ENCODE data around the gene HSD11B2.

The HSD11B2 gene

DNA sequence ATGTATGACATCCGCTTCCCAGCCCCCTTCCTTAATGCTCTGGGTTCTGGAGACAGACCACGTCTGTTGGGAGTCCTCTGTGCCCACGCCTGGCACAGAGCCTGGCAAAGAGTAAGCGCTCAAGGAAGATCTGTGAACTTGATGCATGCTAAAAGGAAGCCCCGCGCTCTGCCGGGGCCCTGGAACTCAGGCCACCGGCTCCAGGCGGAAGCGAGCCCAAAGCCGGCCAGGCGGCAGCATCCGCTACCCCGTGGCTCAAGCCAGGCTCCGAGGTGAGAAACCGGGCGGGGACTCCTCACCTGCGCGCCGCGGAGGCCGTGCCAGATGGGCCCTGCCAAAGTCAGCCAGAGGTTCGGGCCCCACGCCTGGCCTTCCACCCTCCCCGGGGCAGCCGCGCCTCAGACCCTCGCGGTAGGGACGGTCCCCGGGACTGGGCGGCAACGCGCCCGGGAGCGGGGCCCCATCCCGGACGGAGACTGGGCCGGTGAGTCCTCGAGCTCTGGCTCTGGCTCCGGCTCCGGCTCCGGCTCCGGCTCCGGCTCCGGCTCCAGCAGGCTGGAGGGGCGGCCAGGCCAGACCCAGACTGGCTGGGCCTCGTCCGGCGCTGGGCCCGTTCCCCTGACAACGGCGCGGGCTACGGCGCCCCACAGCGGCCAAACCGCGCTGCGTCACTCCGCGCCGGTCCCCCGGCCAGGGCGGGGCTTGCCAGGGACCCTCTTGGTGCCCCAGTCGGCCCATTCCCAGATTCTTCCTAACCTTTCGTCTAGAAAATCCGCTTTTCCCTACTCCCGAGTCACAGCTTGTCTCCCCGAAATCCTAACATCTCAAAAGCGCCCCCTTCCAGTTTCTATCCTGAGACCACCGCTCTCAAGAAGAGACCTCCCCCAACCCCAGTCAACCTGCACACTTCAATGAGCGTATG lies 14.8 kb upstream of the HSD11B2 start, which contains the start of gene ZDHHC1:
Gene ZDHHC1, minus strand, starts transcription at position 606 of the 922 bp plus-strand sequence. CDS start 8,702 bp downstream, outside the sequence.
- DNase-seq: peak; percentile 53

DNA sequence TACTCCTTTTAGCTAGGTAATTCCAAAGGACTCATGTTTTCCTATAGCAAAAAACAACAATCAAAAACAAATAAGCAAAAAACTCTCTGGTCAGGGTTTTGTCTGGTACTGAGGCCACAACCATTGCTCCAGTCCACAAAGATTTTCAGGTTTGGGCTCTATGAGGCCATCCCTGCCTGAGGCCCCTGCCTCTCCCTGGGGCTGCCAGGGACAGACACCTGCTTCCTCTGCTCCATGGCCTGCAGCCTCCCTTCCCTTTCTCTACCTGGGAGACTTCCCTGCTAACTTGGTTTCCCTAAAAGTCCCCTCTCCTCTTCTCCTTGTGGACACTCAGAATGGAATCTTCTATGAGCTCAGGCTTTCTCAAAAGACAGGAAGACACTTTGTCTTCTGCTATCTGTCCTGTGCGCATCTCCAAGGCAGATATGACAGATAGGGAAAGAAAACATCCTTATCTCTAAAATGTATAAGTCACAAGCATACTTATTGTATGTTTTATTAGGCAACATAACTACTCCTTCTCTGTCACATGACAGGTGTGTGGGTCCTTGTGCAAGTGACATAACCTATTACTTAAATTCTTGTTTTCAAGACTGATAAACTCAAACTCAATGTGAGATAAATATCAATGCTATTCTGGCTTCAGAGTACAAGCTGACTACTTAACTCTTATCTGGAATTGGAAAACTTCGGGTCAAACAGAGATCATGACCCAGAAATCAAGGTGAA lies 13.4 kb upstream of the HSD11B2 start:
- no peak for DNase-seq

DNA sequence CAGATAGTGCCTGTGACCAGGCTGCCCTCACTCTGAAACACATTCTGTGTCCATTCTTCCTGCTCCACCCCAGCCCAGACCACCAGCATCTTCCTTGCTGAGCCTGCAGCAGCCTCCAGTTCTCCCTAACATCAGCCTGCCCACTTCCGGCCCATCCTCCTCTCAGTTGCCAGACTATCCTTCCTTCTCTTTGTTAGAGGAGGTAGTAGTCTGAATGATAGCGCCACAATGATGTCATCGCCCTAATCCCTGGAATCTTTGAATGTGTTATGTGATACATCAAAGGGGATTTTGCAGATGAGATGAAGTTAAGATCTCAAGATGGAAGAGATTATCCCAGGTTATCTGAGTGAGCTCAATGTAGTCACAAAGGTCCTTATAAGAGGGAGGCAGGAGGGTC lies 11.4 kb upstream of the HSD11B2 start:
- no peak for DNase-seq

DNA sequence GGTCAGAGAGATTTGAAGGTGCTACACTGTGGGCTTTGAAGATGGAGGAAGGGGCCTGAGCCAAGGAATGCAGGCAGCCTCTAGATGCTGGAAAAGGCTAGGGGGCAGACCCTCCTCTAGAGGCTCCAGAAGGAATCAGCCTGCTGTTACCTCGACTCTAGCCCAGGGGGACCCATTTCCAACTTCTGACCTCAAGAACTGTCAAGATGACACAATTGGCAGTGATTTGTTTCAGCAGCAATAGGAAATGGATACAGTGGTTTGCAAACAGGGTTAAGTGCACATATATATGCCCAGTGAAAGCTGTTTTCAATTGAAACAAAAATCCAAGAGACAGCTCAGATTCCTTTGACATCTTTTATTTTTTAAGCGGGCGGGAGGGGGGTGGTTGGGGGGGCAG lies 11.0 kb upstream of the HSD11B2 start:
- no peak for DNase-seq

GRCh38 chr16:67421030-67421429 lies 9.9 kb upstream of the HSD11B2 start:
- DNase-seq: no peak

- DNase-seq: no peak
These were observed 7.9 kb upstream of the HSD11B2 start for GRCh38 chr16:67423015-67423414.

DNA sequence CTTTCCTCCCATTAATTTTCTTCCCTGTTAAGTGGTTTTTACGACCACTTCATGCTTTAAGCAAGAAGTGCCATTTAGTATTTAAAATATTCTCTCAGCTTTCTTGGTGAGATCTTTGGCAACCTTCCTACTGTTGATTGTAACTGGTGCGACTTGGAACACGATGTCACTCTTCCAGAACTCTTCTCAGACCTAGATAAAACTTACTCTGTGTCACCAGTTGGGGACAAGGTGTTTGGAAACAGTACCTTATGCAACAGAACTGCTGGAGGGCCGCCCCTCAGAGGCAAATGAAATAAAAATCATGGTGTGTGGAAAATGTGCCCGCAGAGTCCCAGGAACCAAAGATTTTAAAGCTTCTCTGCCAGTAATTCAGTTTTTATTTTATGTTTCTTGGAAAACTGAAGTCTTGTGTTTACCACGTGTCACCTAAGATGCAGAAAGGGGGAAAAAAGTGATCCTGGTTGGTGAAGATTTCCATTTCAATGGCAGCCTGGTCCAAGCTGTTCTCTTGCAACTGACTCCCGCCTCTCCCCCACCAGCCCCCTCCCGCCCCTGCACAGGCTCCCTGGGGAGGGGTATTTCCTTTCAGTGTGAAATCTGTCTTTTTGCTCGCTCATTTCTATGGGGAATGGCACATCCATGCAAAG lies 7.2 kb upstream of the HSD11B2 start:
- DNase-seq: no peak

DNA sequence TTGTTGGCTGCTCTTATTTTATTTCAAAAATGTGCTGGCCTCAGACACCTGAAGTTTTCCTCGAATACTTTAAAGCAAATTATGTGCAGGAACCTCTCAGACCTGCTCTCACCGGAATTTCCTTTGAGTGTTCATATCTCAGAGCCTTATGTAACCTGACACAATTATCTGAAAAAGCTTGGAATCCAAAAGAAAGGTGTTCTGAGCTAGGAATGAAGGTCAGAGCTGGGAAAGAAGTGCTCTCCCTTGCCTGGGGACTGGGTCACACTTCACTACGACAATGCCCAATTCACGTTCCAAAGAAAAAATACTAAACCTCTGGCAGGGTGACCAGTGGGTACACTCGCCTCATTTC lies 6.7 kb upstream of the HSD11B2 start:
- DNase-seq: no peak

DNA sequence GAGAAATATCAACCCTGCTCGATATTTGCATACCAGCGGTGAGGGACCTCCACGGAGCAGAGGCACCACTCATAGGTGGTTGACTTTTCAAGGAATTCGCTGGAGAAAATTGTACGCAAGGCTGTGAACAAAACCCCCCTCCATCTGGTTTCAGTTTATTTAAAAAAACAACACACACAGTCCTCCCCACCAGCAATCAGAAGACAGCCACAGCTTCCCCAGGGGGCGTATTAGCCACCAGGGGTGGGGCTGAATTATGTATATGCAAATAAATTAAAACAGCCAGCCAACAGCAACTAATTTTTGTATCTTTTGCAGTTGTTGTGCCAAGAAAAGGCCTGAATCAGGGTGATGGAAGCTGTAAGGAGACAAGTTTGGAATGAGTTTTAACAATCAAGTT lies 5.9 kb upstream of the HSD11B2 start:
- DNase-seq: no peak

- DNase-seq: no peak
These were observed 5.3 kb upstream of the HSD11B2 start for GRCh38 chr16:67425580-67425979.

GRCh38 chr16:67426022-67426421 lies 4.9 kb upstream of the HSD11B2 start:
- DNase-seq: no peak

- no peak for DNase-seq
These were observed 4.0 kb upstream of the HSD11B2 start for GRCh38 chr16:67426950-67427349.

- DNase-seq: peak; percentile 60
These were observed 2.7 kb upstream of the HSD11B2 start for GRCh38 chr16:67428146-67428731.

DNA sequence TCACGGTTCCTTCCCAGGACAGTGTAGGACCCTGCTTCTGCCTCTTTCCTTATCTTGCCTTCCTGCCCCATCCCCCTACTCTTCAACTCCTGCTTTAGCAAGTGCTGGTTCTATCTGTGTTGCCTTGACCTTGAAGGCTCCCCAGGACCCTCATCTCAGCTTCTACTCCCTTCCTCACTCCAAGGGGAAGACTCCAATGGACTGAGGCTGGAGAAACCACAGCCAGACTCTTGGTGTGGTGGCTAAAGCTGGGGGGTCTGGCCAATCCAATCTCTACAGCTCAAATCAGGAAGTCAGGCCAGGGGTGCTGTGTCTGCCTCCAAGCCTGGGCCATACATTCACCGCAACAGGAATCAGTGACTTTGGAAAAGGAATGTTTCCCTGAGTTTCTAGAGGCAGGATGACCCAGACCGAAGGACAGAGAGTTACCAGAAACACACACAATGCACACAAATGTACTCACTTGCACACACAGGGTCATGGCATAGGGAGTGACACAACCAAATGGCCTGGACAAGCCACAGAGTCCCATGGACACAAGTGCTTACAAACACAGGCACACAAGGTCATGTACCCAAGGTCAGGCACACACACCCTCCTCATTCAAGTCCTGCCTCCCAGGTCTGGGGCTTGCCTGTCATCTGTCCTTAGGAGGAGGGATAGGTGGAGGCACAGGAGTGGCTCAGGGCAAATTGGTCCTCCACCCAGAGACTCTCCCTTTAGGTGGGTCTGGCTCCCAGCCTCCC lies 1.7 kb upstream of the HSD11B2 start:
- no peak for DNase-seq

DNA sequence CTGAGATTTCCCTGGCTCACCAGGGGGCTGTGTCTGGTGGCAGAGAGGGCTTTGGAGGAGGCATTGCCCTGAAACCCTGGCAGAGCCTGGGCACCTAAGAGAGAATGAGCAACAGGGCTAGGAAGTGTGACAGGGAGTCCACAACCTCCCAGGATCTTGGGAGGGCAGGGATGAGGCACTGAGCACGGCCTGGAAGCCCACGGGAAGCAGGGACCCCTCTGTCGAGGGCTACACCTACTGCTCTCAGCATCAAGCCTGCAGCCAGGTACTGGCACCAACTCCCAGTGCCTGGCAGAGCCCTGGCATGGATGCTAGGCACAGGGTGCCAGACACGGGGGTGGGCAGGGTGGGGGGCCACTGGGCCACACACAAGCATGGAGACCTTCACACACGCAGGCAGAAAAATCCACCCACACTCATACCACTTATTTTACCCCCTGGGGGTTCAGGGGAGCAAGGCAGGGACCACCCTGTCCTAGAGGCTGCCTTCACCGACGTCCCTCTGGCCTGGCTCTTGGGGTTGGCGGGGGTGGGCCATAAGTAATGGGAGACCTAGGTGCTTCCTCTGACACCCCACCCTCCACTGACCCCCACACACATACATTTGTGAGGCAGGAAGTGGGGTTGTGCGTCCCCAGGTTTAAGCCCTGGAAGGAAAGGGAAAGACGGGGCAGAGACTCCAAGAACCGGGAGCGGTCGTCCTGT lies 970 bp upstream of the HSD11B2 start:
- no peak for DNase-seq

DNA sequence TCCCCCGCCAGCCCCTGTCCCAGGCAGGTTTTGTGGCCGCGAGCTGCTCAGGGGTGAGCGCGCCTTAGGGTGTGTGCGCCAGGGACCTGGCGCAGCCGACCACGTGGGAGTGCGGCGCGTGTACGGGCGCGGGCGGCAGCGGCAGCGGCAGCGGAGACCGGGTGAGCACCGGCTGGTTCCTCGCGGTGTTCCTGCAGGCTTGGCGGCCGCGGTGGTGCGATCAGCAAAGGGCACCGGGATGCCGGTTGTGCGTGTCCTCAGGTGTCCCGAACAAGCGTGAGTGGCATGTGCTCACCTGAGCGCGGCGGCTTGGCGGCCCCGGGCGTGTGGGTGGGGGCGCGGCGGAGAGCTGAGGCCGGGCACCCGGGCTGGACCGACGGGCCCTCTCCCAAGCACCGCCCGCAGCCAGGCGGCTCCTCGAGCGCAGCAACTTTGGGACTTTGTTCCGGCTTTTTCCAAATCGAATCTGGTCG lies 381 bp upstream of the HSD11B2 start:
- peak; percentile 21 for DNase-seq

DNA sequence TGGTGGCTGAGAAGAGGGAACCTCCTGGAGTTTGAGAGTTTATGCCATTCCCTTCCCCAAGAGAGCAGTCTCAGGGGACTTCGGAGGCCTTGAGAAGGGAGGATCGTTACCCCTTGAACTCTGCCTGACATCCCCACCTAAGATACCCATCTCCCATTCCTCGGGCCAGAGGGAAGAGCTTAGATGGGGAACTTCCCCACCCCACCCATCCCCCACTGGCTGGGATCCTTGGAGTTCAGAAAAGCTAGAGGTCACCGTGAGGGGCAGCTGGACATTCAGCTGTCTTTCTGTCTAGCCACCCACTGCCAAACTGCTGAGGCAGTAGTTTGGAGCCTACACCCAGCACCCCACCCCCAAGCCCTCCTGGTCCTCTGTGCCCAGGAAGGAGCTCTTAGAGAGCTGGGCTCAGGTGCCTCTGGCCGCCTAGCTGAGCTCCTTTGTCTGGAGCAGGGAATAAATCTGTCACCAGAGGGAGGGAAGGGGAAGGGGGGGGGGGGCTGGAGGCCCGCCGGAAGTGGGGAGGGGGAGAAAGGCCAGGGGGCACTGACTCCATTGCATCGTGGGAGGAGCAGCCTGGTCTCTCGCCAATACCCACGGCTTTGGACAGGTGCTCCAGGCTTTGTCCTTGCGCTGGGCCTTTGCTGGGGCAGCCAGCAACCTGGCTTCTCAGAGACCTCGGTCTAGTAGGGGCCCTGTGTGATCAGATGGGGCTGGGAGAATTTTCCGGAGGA lies 1.0 kb downstream of the HSD11B2 start:
- DNase-seq: no peak

DNA sequence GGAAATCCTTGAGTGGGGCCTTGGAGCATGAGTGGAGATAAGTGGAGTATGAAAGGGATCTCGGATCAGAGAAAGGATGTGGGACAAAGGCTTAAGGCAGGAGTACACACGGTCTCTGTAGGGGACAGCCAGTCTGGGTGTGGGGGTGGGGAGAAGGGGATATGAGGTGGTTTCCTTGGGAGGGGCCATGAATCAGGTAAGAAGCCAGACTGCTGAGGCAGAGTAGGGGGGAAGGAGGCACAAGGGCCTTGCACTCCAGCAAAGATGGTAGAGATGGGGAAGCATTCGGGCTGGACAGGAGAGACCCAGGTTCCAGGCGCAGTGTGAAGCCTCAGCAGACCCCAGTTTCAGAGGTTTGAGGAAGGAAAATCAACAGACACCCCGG lies 1.6 kb downstream of the HSD11B2 start:
- no peak for DNase-seq

- DNase-seq: no peak
These were observed 2.3 kb downstream of the HSD11B2 start for GRCh38 chr16:67433131-67433719.

DNA sequence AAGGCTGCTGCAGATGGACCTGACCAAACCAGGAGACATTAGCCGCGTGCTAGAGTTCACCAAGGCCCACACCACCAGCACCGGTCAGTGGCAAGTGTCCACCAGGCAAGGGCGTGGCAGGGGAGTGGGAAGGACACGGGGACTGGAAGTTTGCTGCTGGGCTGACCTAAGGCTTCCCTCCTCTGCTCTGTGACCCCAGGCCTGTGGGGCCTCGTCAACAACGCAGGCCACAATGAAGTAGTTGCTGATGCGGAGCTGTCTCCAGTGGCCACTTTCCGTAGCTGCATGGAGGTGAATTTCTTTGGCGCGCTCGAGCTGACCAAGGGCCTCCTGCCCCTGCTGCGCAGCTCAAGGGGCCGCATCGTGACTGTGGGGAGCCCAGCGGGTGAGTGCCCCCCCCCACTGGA lies 4.8 kb downstream of the HSD11B2 start:
- no peak for DNase-seq
